ENCODE results near the gene GCN1.

GRCh38 chr12:120197542-120197887 lies 3.0 kb upstream of the GCN1 start:
- TF ChIP-seq EZH2phosphoT487 (IDR thresholded peaks at IDR 0.05; ENCODE audit: borderline replicate concordance, low read depth, low read length) (no peak), CTCF (conservative IDR thresholded peaks at IDR 0.05; ENCODE audit: low read length) (no peak)

All from OCI-LY7 (cell line).